Sigmoid colon (tissue), 7 donors: Measurements from ENCODE around the gene PRG2. TPM values are rescaled to one million over a fixed set of nuclear protein-coding genes. Genes with fewer than 3 reads are reported as not detected.

Experiments
- DNase-seq: peaks from one replicate; pipeline ENCODE4 v3.0.0-alpha.2; 2019
- H3K27ac ChIP-seq, 4 donors: fragments of 200-600 bp; sonication (generic); one replicate each; pipeline ENCODE4 v1.5.1; 2016 to 2019; ENCODE audit warnings: mild to moderate bottlenecking in 1 of 4
- H3K27me3 ChIP-seq, 3 donors: fragments of 200-600 bp; sonication (generic); one replicate each; pipeline ENCODE4 v1.5.1; 2019; ENCODE audit warnings: mild to moderate bottlenecking in 1 of 3
- H3K36me3 ChIP-seq, 4 donors: fragments of 200-600 bp; sonication (generic); one replicate each; pipeline ENCODE4 v1.5.1; 2016 to 2019
- H3K4me1 ChIP-seq, 4 donors: fragments of 200-600 bp; sonication (generic); one replicate each; pipeline ENCODE4 v1.5.1; 2017 to 2019
- H3K4me3 ChIP-seq, 4 donors: fragments of 200-600 bp; sonication (generic); one replicate each; pipeline ENCODE4 v1.5.1; 2017 to 2019; ENCODE audit warnings: mild to moderate bottlenecking in 2 of 4, moderate library complexity in 1 of 4
- H3K9me3 ChIP-seq, 4 donors: fragments of 200-600 bp in 3 of 4; sonication (generic) in 3 of 4; one replicate each; pipeline versions ENCODE4 v1.5.1 to v1.6.1; 2013 to 2019
- CTCF ChIP-seq, 4 experiments: fragments of 450-650 bp in 3 of 4; fragments of 200-600 bp in 1 of 4; IDR thresholded peaks; one replicate each; pipeline ENCODE4 v1.5.1; 2016 to 2019; ENCODE audit warnings: antibody characterized with exemption in 4 of 4, mild to moderate bottlenecking in 3 of 4, moderate library complexity in 2 of 4
- EP300 ChIP-seq, 4 donors: sonication (generic); formaldehyde crosslinking; IDR thresholded peaks; one replicate each; pipeline ENCODE4 v1.6.1; 2017; ENCODE audit warnings: antibody characterized with exemption in 4 of 4
- POLR2A ChIP-seq, 2 donors: fragments of 450-650 bp; IDR thresholded peaks; one replicate each; pipeline ENCODE4 v1.6.1; 2016; ENCODE audit warnings: antibody characterized with exemption in 2 of 2, mild to moderate bottlenecking in 2 of 2, moderate library complexity in 2 of 2
- POLR2AphosphoS5 ChIP-seq, 4 donors: sonication (generic); formaldehyde crosslinking; IDR thresholded peaks; one replicate each; pipeline ENCODE4 v1.6.1; 2017; ENCODE audit warnings: antibody characterized with exemption in 4 of 4
- WGBS, 2 donors: extraction: QIAGEN DNeasy Blood & Tissue Kit; methylation state at CpG; one replicate each; pipeline ENCODE4 v1.1.7; 2013; 5-methylcytosine and 5-hydroxymethylcytosine counted together
- intact Hi-C: fragments of 100-400 bp; cut with DNase I; formaldehyde crosslinking; loops from one replicate; pipeline ENCODE4 v1.15.1; 2023
- polyA plus RNA-seq, 3 donors: library from polyadenylated mRNA; stranded (reverse); fragments of 200-250 nt; gene quantifications; one replicate each; pipeline ENCODE4 v1.2.3, GENCODE V29; 2013
- total RNA-seq, 4 donors: library from RNA; depleted of rRNA; stranded (reverse); fragments of >200 nt; gene quantifications; one replicate each; pipeline ENCODE4 v1.1.0, GENCODE V29; 2016
- donor health status: healthy with polysubstance abuse.
- donor health status: Bipolar disorder and iron deficiency.
- donor health status: healthy.

The PRG2 gene
- total and polyA plus RNA-seq, 7 donors, result not detected

DNA sequence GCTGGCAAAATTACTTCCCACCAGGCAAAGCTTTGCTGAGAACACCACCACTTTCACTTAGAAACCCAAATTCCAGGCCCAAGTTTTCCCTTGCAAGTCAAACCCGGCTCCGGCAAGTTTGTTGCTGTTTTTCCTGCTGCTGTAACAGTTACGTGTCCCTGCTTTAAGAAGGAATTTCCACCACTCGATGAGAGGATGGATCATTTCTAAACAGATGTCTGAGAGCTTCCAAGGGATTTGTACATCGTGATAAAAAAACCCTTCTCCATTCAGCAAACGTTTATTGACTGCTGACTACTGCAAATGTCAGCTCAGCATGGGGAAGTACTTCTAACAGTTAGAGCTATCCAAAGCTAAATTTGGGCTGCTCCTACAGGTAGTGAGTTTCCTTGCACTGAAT, 32.6 kb downstream of the PRG2 start:
- 52 to 60% methylated on average over 6 of the region's 6 CpGs for WGBS, 2 donors
- intact Hi-C loops, result loop anchor here (10.0 kb wide), 1 partner anchor 513 kb away; no protein-coding TSS in a partner anchor

DNA sequence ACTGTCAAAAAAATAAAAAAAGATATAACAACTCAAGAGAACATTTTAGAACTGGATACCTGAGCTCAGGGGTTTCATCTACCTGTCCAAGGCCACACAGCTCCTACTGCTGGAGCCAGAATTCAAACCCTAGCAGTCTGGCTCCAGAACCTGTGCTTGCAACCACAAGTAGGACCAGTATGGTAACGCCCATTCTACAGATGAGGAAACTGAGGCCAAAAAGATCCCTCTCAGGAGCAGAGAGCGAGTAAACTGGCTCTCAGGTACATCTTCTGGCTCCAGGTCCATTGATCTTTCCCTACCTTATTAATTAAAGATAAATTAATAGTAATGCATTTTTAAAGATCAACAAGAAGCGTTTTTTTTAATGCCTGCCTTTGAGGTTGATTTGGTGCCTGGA, 33.1 kb downstream of the PRG2 start:
- 86 to 88% methylated on average over 3 of the region's 3 CpGs for WGBS, 2 donors
- Histone ChIP-seq H3K27me3 (no peaks in the 10 kb centered on the region), H3K27ac (peak overlapping the region in 1 of 4 donors; percentile 8), H3K9me3 (no peaks in the 10 kb centered on the region), H3K36me3 (no peaks in the 10 kb centered on the region), H3K4me3 (no peak overlapping the region), H3K4me1 (peaks cover 0 to 4% (median 0%) of the 10 kb centered on the region in 4 donors)
- TF ChIP-seq EP300 (IDR thresholded peaks at IDR 0.05) (no peak), POLR2A (IDR thresholded peaks at IDR 0.05) (no peak), CTCF (IDR thresholded peaks at IDR 0.05) (no peak), POLR2AphosphoS5 (IDR thresholded peaks at IDR 0.05) (no peak)
- no peak for DNase-seq
- intact Hi-C loops, result loop anchor here (10.0 kb wide), 1 partner anchor 513 kb away; no protein-coding TSS in a partner anchor

More for the DNA sequence above, 32.6 kb downstream of the PRG2 start:
- no peak overlapping the region for H3K4me3 ChIP-seq
- no peaks in the 10 kb centered on the region for H3K9me3 ChIP-seq
- TF ChIP-seq CTCF (IDR thresholded peaks at IDR 0.05) (no peak), EP300 (IDR thresholded peaks at IDR 0.05) (no peak), POLR2AphosphoS5 (IDR thresholded peaks at IDR 0.05) (no peak), POLR2A (IDR thresholded peaks at IDR 0.05) (no peak)
- H3K27me3 ChIP-seq, result no peaks in the 10 kb centered on the region
- peak overlapping the region in 1 of 4 donors; percentile 8 for H3K27ac ChIP-seq
- no peak for DNase-seq
- H3K4me1 ChIP-seq, result peaks cover 0 to 4% (median 0%) of the 10 kb centered on the region in 4 donors
- H3K36me3 ChIP-seq, result no peaks in the 10 kb centered on the region

GRCh38 chr11:57356268-57356667, 34.2 kb downstream of the PRG2 start:
- no peaks in the 10 kb centered on the region for H3K27me3 ChIP-seq
- no peak for DNase-seq
- H3K4me3 ChIP-seq, result no peak overlapping the region
- no peaks in the 10 kb centered on the region for H3K9me3 ChIP-seq
- peaks cover 0 to 4% (median 0%) of the 10 kb centered on the region in 4 donors for H3K4me1 ChIP-seq
- H3K36me3 ChIP-seq, result no peaks in the 10 kb centered on the region
- intact Hi-C loops, result loop anchor here (10.0 kb wide), 1 partner anchor 511 kb away; no protein-coding TSS in a partner anchor
- H3K27ac ChIP-seq, result no peak overlapping the region
- TF ChIP-seq CTCF (IDR thresholded peaks at IDR 0.05) (no peak), POLR2AphosphoS5 (IDR thresholded peaks at IDR 0.05) (no peak)
- 49 to 73% methylated on average over 9 of the region's 9 CpGs for WGBS, 2 donors

DNA sequence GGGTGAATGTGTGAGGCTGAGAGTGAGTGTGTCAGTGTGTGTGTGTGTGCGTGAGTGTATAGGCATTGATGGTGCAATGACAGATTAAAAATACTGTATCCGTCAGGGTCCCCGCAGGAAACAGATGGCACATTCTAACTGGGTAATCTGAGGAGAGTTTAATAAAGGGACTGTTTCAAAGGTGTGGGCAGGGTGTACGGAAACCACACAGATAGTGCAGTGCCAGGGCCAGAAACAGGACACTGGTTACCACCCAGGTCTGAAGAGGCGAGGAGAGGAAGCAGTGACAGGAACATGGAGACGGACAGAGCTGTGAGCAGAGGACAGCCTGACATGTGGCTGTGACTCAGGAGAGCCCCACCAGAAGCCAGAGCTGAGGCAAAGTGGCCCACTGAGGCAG, 35.8 kb downstream of the PRG2 start:
- H3K4me3 ChIP-seq, result no peak overlapping the region
- TF ChIP-seq POLR2AphosphoS5 (IDR thresholded peaks at IDR 0.05) (no peak), CTCF (IDR thresholded peaks at IDR 0.05) (no peak), POLR2A (IDR thresholded peaks at IDR 0.05) (no peak), EP300 (IDR thresholded peaks at IDR 0.05) (no peak)
- no peak overlapping the region for H3K27ac ChIP-seq
- H3K36me3 ChIP-seq, result no peaks in the 10 kb centered on the region
- H3K27me3 ChIP-seq, result no peaks in the 10 kb centered on the region
- intact Hi-C loops, result loop anchor here (10.0 kb wide), 1 partner anchor 510 kb away; no protein-coding TSS in a partner anchor
- WGBS, 2 donors, result 59 to 89% methylated on average over 6 of the region's 6 CpGs
- H3K9me3 ChIP-seq, result no peaks in the 10 kb centered on the region
- DNase-seq, result no peak
- H3K4me1 ChIP-seq, result peaks cover 0 to 9% (median 3%) of the 10 kb centered on the region in 4 donors

GRCh38 chr11:57353852-57354251, 36.6 kb downstream of the PRG2 start:
- Histone ChIP-seq H3K4me1 (peaks cover 0 to 11% (median 5%) of the 10 kb centered on the region in 4 donors), H3K4me3 (no peak overlapping the region), H3K27me3 (no peaks in the 10 kb centered on the region), H3K9me3 (no peaks in the 10 kb centered on the region), H3K36me3 (no peaks in the 10 kb centered on the region), H3K27ac (no peak overlapping the region)
- no peak for DNase-seq
- TF ChIP-seq EP300 (IDR thresholded peaks at IDR 0.05) (no peak), CTCF (IDR thresholded peaks at IDR 0.05) (no peak), POLR2AphosphoS5 (IDR thresholded peaks at IDR 0.05) (no peak), POLR2A (IDR thresholded peaks at IDR 0.05) (no peak)
- intact Hi-C loops, result loop anchor here (10.0 kb wide), 1 partner anchor 509 kb away; no protein-coding TSS in a partner anchor
- WGBS, 2 donors, result 79 to 81% methylated on average over 4 of the region's 4 CpGs
